BJ (cell line): Measurements from ENCODE around the gene STRA8. TPM values are rescaled to one million over a fixed set of nuclear protein-coding genes. Genes with fewer than 3 reads are reported as not detected.

Experiments
- CTCF ChIA-PET: fragments of 350-600 bp; formaldehyde crosslinking; extraction: SDS; loops from one replicate; lab custom pipeline; 2021; ENCODE audit warnings: antibody characterized with exemption, inconsistent platforms; lab: Yijun Ruan, JAX
- POLR2A ChIA-PET: fragments of 300-600 bp; sonication (Branson Sonifier 250); formaldehyde crosslinking; extraction: SDS; loops from one replicate; lab custom pipeline; 2021; ENCODE audit warnings: antibody characterized with exemption; lab: Charles Lee
- DNase-seq: peaks from one replicate; pipeline ENCODE4 v3.0.0-alpha.2; 2011; ENCODE audit warnings: low read depth
- H3K27me3 ChIP-seq: 2 replicates; pipeline ENCODE4 v1.6.0; 2011; ENCODE audit warnings: low read length; ENCODE audit not compliant: control insufficient read depth, insufficient read depth
- H3K36me3 ChIP-seq: 2 replicates; pipeline ENCODE4 v1.5.1; 2011; ENCODE audit warnings: low read length; ENCODE audit not compliant: control insufficient read depth, insufficient read depth
- H3K4me3 ChIP-seq: 2 replicates; pipeline ENCODE4 v1.5.1; 2011; ENCODE audit warnings: low read depth, mild to moderate bottlenecking, control low read depth, low read length
- polyA plus RNA-seq: library from polyadenylated mRNA; depleted of rRNA; stranded (reverse); fragments of >200 nt; gene quantifications from 2 replicates; pipeline ENCODE4 v1.2.3, GENCODE V29; 2011
- TF ChIP-seq, protein P1 (sequence below): IDR thresholded peaks from 2 replicates; pipeline ENCODE4 v1.5.1; 2011; ENCODE audit warnings: low read depth, mild to moderate bottlenecking, control low read depth, inconsistent platforms, low read length, moderate library complexity; ENCODE audit not compliant: insufficient read depth

The STRA8 gene
- polyA plus RNA-seq, 1 experiment = not detected

DNA sequence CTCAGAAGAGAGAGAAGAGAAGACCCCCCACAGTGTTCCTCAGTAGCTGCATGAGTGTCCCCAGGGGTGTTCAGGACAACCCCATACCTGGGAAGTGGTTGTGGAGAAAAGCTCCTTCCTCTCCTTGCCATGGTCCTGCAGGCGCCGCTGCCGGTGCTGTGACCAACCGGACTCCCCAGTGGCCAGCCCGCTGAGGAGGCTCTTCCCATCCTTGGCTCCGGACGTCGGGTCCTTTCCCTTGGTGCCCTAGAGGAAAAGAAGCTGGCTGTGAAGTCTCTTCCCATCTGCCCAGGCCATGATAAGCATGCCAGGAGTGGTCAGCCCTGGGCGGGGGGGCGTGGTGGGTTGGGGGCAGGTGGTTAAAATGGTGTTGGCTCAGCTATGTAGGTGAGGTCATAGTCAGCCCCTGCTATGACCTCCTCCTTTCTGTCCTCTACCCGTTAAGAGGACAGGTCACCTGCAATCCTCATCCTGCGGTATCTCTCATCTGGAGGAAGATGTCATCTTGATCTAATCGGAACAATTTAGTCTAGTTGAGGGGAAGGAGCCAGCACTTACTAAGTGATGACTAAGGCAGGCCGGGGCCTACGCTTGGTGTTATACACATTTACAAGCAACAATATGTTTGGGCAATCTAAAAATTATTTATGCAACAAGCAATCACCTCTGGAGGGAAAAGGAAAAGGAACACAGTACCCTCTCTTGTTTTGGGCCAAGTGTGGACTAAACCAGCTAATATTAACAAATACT lies 35.6 kb upstream of the STRA8 start:
- TF ChIP-seq, protein P1, sequence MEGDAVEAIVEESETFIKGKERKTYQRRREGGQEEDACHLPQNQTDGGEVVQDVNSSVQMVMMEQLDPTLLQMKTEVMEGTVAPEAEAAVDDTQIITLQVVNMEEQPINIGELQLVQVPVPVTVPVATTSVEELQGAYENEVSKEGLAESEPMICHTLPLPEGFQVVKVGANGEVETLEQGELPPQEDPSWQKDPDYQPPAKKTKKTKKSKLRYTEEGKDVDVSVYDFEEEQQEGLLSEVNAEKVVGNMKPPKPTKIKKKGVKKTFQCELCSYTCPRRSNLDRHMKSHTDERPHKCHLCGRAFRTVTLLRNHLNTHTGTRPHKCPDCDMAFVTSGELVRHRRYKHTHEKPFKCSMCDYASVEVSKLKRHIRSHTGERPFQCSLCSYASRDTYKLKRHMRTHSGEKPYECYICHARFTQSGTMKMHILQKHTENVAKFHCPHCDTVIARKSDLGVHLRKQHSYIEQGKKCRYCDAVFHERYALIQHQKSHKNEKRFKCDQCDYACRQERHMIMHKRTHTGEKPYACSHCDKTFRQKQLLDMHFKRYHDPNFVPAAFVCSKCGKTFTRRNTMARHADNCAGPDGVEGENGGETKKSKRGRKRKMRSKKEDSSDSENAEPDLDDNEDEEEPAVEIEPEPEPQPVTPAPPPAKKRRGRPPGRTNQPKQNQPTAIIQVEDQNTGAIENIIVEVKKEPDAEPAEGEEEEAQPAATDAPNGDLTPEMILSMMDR = no peak
- Histone ChIP-seq H3K27me3 (no peaks in the 10 kb centered on the region), H3K4me3 (no peak overlapping the region), H3K36me3 (peaks cover 10% of the 10 kb centered on the region)
- CTCF ChIA-PET = interaction anchor here (0.6 kb wide), 1 partner anchor 535 kb away, joined by 4 read pairs; no protein-coding TSS in a partner anchor
- peak; percentile 52 for DNase-seq
- POLR2A ChIA-PET = no interaction called here

DNA sequence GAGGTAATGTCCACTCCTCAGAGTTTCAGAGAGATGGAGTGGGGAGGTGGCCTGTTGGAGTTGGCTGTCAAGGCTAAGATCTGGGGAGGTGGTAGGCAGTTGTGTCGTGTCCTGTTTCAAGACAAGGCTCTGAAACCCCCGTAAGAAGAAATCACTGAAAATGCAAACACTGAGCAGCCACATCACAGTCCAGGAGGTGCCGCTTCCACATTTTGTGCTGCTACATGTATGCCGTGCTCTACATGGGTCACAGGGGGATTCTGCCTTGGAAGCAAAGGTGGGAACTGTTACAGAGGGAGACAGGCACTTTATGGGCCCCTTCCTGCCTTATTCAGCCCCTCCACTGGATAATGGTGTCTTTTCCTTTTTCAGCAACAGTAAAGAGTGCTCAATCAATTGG lies 34.2 kb upstream of the STRA8 start:
- ChIA-PET CTCF (no interaction called here), POLR2A (no interaction called here)
- DNase-seq = no peak
- TF ChIP-seq, protein P1 = no peak
- peaks cover 10% of the 10 kb centered on the region for H3K36me3 ChIP-seq
- no peak overlapping the region for H3K4me3 ChIP-seq
- H3K27me3 ChIP-seq = no peaks in the 10 kb centered on the region

DNA sequence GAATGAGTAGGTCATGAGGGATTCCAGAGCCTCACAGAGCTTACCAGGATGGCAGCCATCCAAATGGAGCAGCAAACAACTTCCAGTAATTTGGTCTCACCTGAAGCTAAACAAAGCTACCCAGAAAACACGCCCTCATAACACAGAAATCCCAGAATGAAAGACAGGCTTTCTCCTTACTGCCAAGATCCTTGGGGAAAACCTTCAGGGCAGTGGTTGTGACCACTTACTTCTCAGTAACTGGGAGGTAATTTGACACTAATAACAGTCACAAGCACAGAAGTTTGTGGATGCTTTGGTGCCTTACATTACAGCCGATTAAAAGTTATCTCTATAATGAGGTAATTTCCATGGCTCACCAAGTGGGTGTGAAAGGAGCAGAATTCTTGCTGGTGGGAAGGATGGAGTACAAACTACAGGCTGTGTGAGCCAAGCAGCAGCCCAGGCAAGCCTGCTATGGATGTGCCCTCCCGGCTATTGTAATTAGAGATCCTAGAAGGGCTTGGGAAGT lies 32.8 kb upstream of the STRA8 start:
- no peak for DNase-seq
- TF ChIP-seq, protein P1 = no peak
- no peaks in the 10 kb centered on the region for H3K27me3 ChIP-seq
- CTCF ChIA-PET = no interaction called here
- no peak overlapping the region for H3K4me3 ChIP-seq
- H3K36me3 ChIP-seq = peaks cover 10% of the 10 kb centered on the region
- POLR2A ChIA-PET = no interaction called here

DNA sequence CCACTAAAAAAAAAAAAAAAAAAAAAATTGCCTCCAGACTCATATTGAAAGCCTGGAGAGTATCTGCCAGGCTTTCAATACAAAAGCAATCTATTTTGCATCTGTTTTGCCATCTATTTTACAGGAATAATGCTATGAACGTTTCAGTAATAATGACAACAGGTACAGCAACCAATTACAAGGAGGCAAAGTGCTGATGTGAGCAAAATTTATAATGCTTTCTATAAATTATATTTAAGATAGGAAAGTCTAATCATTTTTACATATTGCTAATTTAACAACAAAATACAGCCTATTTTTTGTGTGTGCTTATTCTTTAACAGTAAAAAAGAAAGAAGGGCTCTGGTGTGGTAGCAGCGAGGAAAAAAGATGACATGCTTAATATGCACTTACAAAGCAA lies 32.3 kb upstream of the STRA8 start:
- H3K4me3 ChIP-seq = no peak overlapping the region
- H3K27me3 ChIP-seq = no peaks in the 10 kb centered on the region
- no peak for DNase-seq
- peaks cover 9% of the 10 kb centered on the region for H3K36me3 ChIP-seq
- CTCF ChIA-PET = no interaction called here
- TF ChIP-seq, protein P1 = no peak
- POLR2A ChIA-PET = no interaction called here

DNA sequence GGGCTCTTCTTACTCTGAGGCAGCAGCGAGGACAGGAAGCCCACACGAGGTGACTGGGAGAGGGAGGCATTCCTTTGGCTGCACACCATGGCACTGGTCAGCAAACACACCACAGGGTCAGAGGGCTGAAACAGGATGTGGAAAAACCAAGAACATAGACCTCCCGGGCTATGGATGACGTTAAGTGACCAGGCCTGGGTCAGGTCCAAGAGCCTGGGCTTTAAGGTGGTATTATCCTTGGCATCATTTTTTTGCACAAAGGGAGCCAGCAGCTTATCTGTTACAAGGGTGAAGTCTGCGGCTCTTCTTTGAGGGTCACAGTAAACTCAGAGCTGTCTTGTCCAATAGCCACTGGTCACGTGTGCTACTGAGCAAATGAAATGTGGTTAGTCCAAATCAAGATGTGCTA lies 29.3 kb upstream of the STRA8 start:
- Histone ChIP-seq H3K36me3 (peaks cover 5% of the 10 kb centered on the region), H3K27me3 (no peaks in the 10 kb centered on the region), H3K4me3 (no peak overlapping the region)
- TF ChIP-seq, protein P1 = no peak
- ChIA-PET POLR2A (interaction anchor here (1.1 kb wide), 1 partner anchor 558 kb away, joined by 6 read pairs; the partner anchor contains the start of gene BPGM), CTCF (interaction anchor here (0.9 to 1.1 kb wide), 3 partner anchors 15 to 40 kb away, joined by 3 read pairs; no protein-coding TSS in a partner anchor)
- peak; percentile 66 for DNase-seq
